NB4 (cell line): ENCODE results near the gene LGALS4.
A peak's percentile ranks its signal among the peaks of the same experiment; 100 is the strongest.
"Not testable (repeated sequence)": the region's sequence is repeated elsewhere in the genome, so short reads cannot be mapped to it uniquely, and the experiment has no call there.

Experiments
- DNase-seq: peaks from one replicate; pipeline ENCODE4 v3.0.0; 2010; ENCODE audit warnings: low read depth
- H3K4me3 ChIP-seq: one replicate; pipeline ENCODE4 v1.5.1; 2011; ENCODE audit warnings: mild to moderate bottlenecking, low read depth, low read length, moderate library complexity
- MYC ChIP-seq: IDR thresholded peaks from 2 replicates; pipeline ENCODE4 v1.6.1; 2011; ENCODE audit warnings: low read depth, low read length
- POLR2A ChIP-seq: IDR thresholded peaks from 2 replicates; pipeline ENCODE4 v1.6.1; 2011; ENCODE audit warnings: mild to moderate bottlenecking; ENCODE audit not compliant: insufficient read length; ENCODE audit errors: extremely low read depth
- TF ChIP-seq, protein P1 (sequence below): IDR thresholded peaks from one replicate; pipeline ENCODE4 v1.5.1; 2012; ENCODE audit warnings: low read depth, low read length
- TF ChIP-seq, protein P2 (sequence below): IDR thresholded peaks from 2 replicates; pipeline ENCODE4 v1.6.1; 2011; ENCODE audit warnings: low read depth, low read length

The LGALS4 gene

DNA sequence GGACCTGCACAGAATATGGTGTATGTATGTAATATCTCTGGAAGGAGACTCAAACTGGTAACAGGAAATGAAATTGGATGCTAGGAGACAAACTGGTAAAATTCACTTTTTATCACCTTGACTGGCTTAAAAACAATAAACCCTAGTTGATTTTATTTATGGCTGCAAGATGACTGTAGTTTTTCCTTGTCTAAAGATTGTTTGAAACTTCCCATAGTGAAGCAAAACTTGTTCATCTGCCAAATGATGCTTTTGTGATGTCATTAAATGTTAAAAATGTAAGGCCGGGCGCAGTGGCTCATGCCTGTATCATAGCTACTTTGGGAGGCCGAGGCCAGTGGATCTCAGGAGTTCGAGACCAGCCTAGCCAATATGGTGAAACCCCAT, 21.4 kb upstream of the LGALS4 start:
- TF ChIP-seq MYC = no peak
- TF ChIP-seq, protein P1, sequence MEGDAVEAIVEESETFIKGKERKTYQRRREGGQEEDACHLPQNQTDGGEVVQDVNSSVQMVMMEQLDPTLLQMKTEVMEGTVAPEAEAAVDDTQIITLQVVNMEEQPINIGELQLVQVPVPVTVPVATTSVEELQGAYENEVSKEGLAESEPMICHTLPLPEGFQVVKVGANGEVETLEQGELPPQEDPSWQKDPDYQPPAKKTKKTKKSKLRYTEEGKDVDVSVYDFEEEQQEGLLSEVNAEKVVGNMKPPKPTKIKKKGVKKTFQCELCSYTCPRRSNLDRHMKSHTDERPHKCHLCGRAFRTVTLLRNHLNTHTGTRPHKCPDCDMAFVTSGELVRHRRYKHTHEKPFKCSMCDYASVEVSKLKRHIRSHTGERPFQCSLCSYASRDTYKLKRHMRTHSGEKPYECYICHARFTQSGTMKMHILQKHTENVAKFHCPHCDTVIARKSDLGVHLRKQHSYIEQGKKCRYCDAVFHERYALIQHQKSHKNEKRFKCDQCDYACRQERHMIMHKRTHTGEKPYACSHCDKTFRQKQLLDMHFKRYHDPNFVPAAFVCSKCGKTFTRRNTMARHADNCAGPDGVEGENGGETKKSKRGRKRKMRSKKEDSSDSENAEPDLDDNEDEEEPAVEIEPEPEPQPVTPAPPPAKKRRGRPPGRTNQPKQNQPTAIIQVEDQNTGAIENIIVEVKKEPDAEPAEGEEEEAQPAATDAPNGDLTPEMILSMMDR = no peak
- TF ChIP-seq, protein P2, sequence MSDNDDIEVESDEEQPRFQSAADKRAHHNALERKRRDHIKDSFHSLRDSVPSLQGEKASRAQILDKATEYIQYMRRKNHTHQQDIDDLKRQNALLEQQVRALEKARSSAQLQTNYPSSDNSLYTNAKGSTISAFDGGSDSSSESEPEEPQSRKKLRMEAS = no peak
- TF ChIP-seq POLR2A = no peak
- DNase-seq = no peak
- no peak overlapping the region for H3K4me3 ChIP-seq

DNA sequence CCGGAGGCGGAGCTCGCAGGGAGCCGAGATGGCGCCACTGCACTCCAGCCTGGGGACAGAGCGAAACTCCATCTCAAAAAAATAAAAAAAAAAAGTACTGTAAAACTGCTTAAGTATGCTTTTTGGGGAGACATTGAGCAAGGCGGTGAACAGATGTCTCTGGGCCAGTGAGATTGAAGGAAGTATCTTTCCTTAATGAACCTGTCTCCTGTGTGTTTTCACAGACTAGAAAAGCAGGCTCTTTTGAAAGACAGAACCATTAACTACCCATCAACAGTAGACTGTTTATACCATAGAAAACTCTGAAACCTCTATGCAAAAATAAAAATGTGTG, 20.3 kb upstream of the LGALS4 start:
- TF ChIP-seq MYC = no peak
- no peak for TF ChIP-seq POLR2A
- TF ChIP-seq, protein P2 = no peak
- TF ChIP-seq, protein P1 = no peak
- no peak for DNase-seq
- no peak overlapping the region for H3K4me3 ChIP-seq

DNA sequence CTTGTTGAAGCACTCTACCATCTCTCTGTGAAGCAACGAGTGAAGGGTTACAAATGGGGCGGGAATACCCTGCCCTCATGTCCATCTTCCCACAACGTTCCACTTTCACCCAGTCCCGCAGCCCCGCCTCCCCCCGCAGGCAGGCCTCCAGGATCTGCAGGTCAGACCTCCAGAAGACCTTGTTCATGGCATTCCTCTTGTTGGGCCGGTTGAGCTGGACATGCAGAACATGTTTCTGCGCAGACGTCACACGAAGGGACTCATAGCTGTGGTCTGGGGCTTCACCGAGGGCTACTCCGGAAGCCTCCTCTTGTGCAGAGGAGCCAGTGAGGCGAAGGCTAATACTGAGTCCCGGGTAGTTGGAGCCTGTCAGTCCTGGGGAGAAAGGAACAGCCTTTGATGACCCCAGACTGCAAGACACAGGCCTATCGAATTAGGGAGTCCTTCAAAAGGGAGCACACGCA, 18.4 kb upstream of the LGALS4 start:
- TF ChIP-seq, protein P2 = no peak
- no peak for TF ChIP-seq POLR2A
- H3K4me3 ChIP-seq = peak overlapping the region; percentile 77
- peak; percentile 63 for DNase-seq

DNA sequence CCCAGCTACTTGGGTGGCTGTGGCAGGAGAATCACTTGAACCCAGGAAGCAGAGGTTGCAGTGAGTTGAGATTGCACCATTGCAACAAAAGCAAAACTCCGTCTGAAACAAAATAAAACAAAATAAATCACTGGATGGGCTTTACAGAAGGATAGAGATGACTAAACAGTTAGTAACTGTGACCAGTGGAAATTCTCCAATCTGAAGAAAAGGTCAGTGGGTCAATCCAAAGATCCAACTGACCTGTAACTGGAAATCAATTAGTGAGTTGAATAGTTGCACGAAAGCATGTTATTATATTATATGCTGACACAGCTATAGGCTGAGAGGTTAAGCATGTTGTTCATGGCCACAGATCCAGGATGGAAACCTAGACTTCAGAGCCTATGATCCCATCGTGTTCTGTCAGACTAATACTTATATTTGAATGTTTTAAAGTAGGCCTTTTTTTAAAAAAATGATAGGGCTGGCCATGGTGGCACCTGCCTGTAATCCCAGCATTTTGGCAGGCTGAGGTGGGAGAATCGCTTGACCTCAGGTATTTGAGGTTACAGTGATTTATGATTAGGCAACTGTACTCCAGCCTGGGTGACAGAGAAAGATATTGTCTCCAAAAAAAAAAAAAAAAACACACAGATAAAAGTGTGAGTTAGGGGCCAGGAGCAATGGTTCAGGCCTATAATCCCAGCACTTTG, 17.4 kb upstream of the LGALS4 start:
- TF ChIP-seq MYC (no peak), POLR2A (no peak)
- TF ChIP-seq, protein P1 = no peak
- TF ChIP-seq, protein P2 = no peak
- no peak for DNase-seq
- no peak overlapping the region for H3K4me3 ChIP-seq

DNA sequence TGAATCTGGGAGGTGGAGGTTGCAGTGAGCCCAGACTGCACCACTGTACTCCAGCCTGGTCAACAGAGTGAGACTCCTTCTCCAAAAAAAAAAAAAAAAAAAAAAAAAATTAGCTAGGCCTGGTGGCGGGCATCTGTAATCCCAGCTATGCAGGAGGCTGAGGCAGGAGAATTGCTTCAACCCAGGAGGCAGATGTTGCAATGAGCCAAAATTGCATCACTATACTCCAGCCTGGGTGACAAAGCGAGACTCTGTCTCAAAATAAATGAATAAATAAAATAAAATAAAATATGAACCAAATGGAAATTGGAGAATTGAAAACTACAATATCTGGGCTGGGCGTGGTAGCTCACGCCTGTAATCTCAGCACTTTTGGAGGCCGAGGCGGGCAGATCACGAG, 16.5 kb upstream of the LGALS4 start:
- not testable (repeated sequence) for H3K4me3 ChIP-seq
- peak; percentile 70 for DNase-seq

DNA sequence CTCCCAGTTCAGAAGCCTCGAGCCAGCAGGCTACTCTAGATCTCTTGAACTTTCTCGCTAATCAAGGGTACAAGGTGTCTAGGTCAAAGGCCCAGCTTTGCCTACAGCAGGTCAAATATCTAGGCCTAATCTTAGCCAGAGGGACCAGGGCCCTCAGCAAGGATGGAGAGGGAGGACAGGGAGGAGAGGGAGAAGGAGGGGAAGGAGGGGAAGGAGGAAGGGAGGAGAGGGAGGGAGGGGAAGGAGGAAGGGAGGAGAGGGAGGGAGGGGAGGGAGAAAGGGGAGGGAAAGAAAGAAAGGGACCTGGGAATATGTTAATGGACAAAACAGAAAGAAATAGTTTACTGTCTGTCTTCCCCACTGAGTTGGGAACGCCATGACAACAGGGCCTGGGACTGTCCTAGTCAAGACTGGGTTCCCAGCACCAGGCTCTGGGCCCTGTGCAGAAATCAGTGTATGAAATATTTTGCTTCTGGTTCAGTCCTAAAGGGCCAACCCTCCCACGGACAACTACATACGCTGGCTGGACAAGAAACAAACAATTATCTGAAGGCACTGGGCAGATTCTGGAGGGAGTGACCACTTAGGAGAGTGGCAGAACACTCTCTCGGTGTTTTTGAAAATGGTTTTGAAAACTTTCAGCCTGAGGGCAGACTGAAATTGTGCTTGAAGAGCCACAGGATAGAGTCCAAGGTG, 14.3 kb upstream of the LGALS4 start:
- DNase-seq = no peak
- no peak overlapping the region for H3K4me3 ChIP-seq
- TF ChIP-seq POLR2A = no peak
- TF ChIP-seq MYC = no peak
- TF ChIP-seq, protein P2 = no peak
- TF ChIP-seq, protein P1 = no peak

DNA sequence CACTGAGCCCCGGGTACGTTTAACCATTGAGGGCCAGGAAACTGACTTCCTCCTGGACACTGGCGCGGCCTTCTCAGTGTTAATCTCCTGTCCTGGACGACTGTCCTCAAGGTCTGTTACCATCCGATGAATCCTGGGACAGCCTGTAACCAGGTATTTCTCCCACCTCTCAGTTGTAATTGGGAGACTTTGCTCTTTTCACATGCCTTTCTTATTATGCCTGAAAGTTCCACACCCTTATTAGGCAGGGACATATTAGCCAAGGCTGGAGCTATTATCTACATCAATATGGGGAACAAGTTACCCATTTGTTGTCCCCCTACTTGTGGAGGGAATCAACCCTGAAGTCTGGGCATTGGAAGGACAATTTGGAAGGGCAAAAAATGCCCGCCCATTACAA, 13.2 kb upstream of the LGALS4 start:
- not testable (repeated sequence) for H3K4me3 ChIP-seq, DNase-seq

DNA sequence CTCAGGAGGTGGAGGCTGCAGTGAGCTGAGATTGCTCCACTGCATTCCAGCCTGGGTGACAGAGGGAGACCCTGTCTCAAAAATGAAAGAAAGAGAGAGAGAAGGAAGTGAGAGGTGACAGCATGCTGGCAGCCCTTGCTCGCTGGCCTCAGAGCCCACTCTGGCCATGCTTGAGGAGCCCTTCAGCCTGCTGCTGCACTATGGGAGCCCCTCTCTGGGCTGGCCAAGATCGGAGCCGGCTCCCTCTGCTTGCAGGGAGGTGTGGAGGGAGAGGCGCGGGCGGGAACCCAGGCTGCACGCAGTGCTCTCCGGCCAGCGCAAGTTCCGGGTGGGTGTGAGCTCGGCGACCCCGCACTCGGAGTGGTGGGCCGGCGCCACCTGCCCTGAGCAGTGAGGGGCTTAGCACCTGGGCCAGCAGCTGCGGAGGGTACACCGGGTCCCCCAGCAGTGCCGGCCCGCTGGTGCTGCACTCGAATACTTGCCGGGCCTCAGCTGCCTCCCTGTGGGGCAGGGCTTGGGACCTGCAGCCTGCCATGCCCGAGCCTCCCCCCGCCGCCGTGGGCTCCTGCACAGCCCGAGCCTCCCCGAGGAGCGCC, 8.6 kb upstream of the LGALS4 start:
- DNase-seq, H3K4me3 ChIP-seq: not testable (repeated sequence)
